ENCODE data around the gene KLF3.

KLF3 gene

GRCh38 chr4:38747629-38748028 is 83.6 kb downstream of the KLF3 start:
- no peak for DNase-seq

- no peak for DNase-seq
Measured at GRCh38 chr4:38749336-38749735, 85.3 kb downstream of the KLF3 start.

Data from NCI-H2081 (cell line).